SU-DHL-6 (cell line): ENCODE data around the gene DLL4.

ENCODE experiments used
- EZH2phosphoT487 ChIP-seq: fragments of 200-600 bp; sonication (generic), shearing (Covaris generic); conservative IDR thresholded peaks from 2 replicates; pipeline ENCODE4 v1.6.1; 2018; ENCODE audit warnings: mild to moderate bottlenecking, antibody characterized with exemption, low read length, moderate library complexity, mixed read lengths
- TF ChIP-seq, protein P1 (sequence below): fragments of 200-600 bp; sonication (generic); IDR thresholded peaks from one replicate; pipeline ENCODE4 v1.5.1; 2017; ENCODE audit warnings: antibody characterized with exemption, mild to moderate bottlenecking, low read length, moderate library complexity; ENCODE audit not compliant: insufficient read depth, poor library complexity, severe bottlenecking

- TF ChIP-seq, protein P1, sequence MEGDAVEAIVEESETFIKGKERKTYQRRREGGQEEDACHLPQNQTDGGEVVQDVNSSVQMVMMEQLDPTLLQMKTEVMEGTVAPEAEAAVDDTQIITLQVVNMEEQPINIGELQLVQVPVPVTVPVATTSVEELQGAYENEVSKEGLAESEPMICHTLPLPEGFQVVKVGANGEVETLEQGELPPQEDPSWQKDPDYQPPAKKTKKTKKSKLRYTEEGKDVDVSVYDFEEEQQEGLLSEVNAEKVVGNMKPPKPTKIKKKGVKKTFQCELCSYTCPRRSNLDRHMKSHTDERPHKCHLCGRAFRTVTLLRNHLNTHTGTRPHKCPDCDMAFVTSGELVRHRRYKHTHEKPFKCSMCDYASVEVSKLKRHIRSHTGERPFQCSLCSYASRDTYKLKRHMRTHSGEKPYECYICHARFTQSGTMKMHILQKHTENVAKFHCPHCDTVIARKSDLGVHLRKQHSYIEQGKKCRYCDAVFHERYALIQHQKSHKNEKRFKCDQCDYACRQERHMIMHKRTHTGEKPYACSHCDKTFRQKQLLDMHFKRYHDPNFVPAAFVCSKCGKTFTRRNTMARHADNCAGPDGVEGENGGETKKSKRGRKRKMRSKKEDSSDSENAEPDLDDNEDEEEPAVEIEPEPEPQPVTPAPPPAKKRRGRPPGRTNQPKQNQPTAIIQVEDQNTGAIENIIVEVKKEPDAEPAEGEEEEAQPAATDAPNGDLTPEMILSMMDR, result no peak
- TF ChIP-seq EZH2phosphoT487, result no peak
Measured at GRCh38 chr15:40942878-40943277, 13.7 kb downstream of the DLL4 start.
